ENCODE results near the gene EDEM1. TPM values are rescaled to one million over a fixed set of nuclear protein-coding genes. Genes with fewer than 3 reads are reported as not detected.

EDEM1 gene
- total and polyA plus RNA-seq, 10 of the 15 experiments (the other 5 are each of a cell fraction or from before 2014, with no cell fraction given) = 18.9 to 138 (median 57.5) TPM

DNA sequence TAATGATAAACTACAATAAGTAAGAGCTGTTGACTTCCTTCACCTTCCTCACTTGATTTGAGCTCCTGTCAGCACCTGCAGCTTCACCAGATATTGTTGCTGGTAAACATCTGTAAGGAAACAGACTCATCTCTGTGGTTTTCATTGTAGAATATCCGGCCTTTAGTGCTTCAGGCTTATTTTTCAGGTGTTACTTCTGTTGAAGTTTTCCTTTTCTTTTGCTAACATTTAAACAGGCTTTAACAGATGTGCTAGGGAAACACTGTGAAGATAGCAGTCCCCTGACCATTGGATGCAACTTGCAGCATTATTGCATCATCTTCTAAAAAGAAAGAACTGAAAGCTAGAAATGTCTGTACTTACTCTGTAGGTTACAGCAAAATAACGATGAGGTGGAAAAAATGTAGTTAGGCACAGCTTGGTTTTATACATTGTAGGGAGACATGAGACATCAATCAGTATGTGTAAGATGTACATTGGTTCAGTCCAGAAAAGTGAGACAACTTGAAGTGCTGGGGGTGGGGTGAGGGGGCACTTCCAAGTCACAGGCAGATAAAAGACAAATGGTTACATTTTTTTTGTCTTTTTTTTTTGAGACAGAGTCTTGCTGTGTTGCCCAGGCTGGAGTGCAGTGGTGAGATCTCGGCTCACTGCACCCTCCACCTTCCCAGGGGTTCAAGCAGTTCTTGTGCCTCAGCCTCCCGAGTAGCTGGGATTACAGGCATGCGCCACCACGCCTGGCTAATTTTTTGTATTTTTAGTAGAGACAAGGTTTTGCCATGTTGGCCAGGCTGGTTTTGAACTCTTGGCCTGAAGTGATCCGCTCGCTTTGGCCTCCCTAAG is 10.2 kb downstream of the EDEM1 start (continued):
- peak; percentile 45; the same call in 1 of the 2 replicates for TF ChIP-seq NFYB (IDR thresholded peaks at IDR 0.05; ENCODE audit: insufficient read depth, low read depth, low read length)
- no peak for TF ChIP-seq SUZ12 (IDR thresholded peaks at IDR 0.05; ENCODE audit: unreplicated experiment)
- peak; percentile 72 to 74 for TF ChIP-seq IKZF2 (IDR thresholded peaks at IDR 0.05)
- no peak for TF ChIP-seq TAF1 (IDR thresholded peaks at IDR 0.05; ENCODE audit: borderline replicate concordance, low read depth, low read length)
- TF ChIP-seq CHD2 (IDR thresholded peaks at IDR 0.05; ENCODE audit: borderline replicate concordance, low read depth, low read length) = no peak
- TF ChIP-seq ZNF207 (IDR thresholded peaks at IDR 0.05; ENCODE audit: borderline replicate concordance) = no peak
- TF ChIP-seq TBL1XR1 (IDR thresholded peaks at IDR 0.05; ENCODE audit: low read depth, low read length) = 0 out of 2 replicates have a peak, but pooled peaks have one; percentile 14
- no peak for TF ChIP-seq CHD4 (IDR thresholded peaks at IDR 0.05)
- TF ChIP-seq, protein P1, sequence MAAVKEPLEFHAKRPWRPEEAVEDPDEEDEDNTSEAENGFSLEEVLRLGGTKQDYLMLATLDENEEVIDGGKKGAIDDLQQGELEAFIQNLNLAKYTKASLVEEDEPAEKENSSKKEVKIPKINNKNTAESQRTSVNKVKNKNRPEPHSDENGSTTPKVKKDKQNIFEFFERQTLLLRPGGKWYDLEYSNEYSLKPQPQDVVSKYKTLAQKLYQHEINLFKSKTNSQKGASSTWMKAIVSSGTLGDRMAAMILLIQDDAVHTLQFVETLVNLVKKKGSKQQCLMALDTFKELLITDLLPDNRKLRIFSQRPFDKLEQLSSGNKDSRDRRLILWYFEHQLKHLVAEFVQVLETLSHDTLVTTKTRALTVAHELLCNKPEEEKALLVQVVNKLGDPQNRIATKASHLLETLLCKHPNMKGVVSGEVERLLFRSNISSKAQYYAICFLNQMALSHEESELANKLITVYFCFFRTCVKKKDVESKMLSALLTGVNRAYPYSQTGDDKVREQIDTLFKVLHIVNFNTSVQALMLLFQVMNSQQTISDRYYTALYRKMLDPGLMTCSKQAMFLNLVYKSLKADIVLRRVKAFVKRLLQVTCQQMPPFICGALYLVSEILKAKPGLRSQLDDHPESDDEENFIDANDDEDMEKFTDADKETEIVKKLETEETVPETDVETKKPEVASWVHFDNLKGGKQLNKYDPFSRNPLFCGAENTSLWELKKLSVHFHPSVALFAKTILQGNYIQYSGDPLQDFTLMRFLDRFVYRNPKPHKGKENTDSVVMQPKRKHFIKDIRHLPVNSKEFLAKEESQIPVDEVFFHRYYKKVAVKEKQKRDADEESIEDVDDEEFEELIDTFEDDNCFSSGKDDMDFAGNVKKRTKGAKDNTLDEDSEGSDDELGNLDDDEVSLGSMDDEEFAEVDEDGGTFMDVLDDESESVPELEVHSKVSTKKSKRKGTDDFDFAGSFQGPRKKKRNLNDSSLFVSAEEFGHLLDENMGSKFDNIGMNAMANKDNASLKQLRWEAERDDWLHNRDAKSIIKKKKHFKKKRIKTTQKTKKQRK (IDR thresholded peaks at IDR 0.05; ENCODE audit: low read depth, low read length) = no peak
- TF ChIP-seq ZSCAN29 (IDR thresholded peaks at IDR 0.05) = no peak
- peak; percentile 91 for TF ChIP-seq ZNF24 (IDR thresholded peaks at IDR 0.05)
- TF ChIP-seq FOS (IDR thresholded peaks at IDR 0.05; ENCODE audit: borderline replicate concordance, extremely low read depth, insufficient read length) = no peak
- TF ChIP-seq, protein P2, sequence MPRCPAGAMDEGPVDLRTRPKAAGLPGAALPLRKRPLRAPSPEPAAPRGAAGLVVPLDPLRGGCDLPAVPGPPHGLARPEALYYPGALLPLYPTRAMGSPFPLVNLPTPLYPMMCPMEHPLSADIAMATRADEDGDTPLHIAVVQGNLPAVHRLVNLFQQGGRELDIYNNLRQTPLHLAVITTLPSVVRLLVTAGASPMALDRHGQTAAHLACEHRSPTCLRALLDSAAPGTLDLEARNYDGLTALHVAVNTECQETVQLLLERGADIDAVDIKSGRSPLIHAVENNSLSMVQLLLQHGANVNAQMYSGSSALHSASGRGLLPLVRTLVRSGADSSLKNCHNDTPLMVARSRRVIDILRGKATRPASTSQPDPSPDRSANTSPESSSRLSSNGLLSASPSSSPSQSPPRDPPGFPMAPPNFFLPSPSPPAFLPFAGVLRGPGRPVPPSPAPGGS (IDR thresholded peaks at IDR 0.05; ENCODE audit: borderline replicate concordance, insufficient read depth, low read depth, low read length, poor library complexity, severe bottlenecking) = no peak
- TF ChIP-seq RELA (IDR thresholded peaks at IDR 0.05; ENCODE audit: borderline replicate concordance, partially characterized antibody) = no peak
- TF ChIP-seq, protein P3, sequence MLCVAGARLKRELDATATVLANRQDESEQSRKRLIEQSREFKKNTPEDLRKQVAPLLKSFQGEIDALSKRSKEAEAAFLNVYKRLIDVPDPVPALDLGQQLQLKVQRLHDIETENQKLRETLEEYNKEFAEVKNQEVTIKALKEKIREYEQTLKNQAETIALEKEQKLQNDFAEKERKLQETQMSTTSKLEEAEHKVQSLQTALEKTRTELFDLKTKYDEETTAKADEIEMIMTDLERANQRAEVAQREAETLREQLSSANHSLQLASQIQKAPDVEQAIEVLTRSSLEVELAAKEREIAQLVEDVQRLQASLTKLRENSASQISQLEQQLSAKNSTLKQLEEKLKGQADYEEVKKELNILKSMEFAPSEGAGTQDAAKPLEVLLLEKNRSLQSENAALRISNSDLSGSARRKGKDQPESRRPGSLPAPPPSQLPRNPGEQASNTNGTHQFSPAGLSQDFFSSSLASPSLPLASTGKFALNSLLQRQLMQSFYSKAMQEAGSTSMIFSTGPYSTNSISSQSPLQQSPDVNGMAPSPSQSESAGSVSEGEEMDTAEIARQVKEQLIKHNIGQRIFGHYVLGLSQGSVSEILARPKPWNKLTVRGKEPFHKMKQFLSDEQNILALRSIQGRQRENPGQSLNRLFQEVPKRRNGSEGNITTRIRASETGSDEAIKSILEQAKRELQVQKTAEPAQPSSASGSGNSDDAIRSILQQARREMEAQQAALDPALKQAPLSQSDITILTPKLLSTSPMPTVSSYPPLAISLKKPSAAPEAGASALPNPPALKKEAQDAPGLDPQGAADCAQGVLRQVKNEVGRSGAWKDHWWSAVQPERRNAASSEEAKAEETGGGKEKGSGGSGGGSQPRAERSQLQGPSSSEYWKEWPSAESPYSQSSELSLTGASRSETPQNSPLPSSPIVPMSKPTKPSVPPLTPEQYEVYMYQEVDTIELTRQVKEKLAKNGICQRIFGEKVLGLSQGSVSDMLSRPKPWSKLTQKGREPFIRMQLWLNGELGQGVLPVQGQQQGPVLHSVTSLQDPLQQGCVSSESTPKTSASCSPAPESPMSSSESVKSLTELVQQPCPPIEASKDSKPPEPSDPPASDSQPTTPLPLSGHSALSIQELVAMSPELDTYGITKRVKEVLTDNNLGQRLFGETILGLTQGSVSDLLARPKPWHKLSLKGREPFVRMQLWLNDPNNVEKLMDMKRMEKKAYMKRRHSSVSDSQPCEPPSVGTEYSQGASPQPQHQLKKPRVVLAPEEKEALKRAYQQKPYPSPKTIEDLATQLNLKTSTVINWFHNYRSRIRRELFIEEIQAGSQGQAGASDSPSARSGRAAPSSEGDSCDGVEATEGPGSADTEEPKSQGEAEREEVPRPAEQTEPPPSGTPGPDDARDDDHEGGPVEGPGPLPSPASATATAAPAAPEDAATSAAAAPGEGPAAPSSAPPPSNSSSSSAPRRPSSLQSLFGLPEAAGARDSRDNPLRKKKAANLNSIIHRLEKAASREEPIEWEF (IDR thresholded peaks at IDR 0.05; ENCODE audit: insufficient replicate concordance, low read depth, low read length) = no peak
- no peak for TF ChIP-seq SMAD5 (IDR thresholded peaks at IDR 0.05; ENCODE audit: low read depth)
- TF ChIP-seq, protein P4, sequence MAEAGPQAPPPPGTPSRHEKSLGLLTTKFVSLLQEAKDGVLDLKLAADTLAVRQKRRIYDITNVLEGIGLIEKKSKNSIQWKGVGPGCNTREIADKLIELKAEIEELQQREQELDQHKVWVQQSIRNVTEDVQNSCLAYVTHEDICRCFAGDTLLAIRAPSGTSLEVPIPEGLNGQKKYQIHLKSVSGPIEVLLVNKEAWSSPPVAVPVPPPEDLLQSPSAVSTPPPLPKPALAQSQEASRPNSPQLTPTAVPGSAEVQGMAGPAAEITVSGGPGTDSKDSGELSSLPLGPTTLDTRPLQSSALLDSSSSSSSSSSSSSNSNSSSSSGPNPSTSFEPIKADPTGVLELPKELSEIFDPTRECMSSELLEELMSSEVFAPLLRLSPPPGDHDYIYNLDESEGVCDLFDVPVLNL (IDR thresholded peaks at IDR 0.05; ENCODE audit: low read depth, low read length) = no peak

All from GM12878 (cell line).